IMR-90 (cell line): ENCODE measurements around the gene FMO2.

Source experiments
- CEBPB ChIP-seq: IDR thresholded peaks from 2 replicates; pipeline ENCODE4 v1.6.1; 2012; ENCODE audit warnings: low read depth, low read length, improper control_type of control experiment
- CTCF ChIP-seq: conservative IDR thresholded peaks from 2 replicates; pipeline ENCODE4 v1.5.1; 2012; ENCODE audit warnings: mild to moderate bottlenecking, low read depth, low read length, improper control_type of control experiment
- POLR2A ChIP-seq: IDR thresholded peaks from 2 replicates; pipeline ENCODE4 v1.6.1; 2012; ENCODE audit warnings: mild to moderate bottlenecking, low read depth, low read length
- RAD21 ChIP-seq: IDR thresholded peaks from 2 replicates; pipeline ENCODE4 v1.6.1; 2012; ENCODE audit warnings: low read length, improper control_type of control experiment
- RFX5 ChIP-seq: IDR thresholded peaks from 2 replicates; pipeline ENCODE4 v1.8.0; 2012; ENCODE audit warnings: low read depth, mild to moderate bottlenecking, low read length, moderate library complexity
- TF ChIP-seq, protein P1 (sequence below): fragments of 150-350 bp; IDR thresholded peaks from 2 replicates; pipeline ENCODE4 v1.6.1; 2017; ENCODE audit warnings: mild to moderate bottlenecking, antibody characterized with exemption, low read length, low read depth

DNA sequence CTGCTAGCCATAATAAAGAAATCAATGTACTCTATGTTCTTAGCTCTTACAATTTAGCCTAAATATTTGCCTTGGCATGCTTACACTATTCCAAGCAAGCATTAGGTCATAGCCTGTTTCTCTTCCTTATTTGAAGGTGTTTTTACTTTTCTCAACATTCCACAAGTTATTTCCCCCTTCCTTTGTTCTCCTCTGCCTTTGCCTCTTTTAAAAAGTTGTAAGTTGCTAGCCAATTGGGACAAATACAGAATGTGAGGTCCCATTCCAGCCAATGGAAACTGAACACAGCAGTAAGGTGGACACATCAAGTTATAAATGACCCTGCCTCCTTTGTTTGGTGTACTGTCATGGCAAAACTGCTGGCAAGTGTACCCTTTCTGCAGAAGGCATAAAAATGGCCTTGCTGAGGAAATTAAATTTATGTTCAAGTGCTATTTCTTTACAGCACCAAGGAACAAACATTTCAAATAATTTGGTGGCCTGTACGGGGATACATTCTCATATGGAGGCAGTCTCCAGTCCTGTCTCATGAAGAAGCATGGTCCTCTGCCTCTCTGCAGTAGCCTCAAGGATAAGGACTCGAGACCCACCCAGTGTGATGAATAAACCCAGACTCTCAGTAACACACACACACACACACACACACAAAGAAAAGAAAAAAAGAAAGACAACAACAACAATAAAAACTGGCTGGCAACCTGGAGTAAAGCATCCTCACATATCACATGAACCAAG, 34.4 kb downstream of the FMO2 start:
- TF ChIP-seq CEBPB (no peak), CTCF (no peak), POLR2A (no peak), RFX5 (no peak), RAD21 (no peak)
- TF ChIP-seq, protein P1, sequence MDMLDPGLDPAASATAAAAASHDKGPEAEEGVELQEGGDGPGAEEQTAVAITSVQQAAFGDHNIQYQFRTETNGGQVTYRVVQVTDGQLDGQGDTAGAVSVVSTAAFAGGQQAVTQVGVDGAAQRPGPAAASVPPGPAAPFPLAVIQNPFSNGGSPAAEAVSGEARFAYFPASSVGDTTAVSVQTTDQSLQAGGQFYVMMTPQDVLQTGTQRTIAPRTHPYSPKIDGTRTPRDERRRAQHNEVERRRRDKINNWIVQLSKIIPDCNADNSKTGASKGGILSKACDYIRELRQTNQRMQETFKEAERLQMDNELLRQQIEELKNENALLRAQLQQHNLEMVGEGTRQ: no peak
